HG03354 (cell line): ENCODE data around the gene FGGY.

Experiments
- ATAC-seq: cut with Tn5 transposase; IDR thresholded peaks from one replicate; pipeline ENCODE4 v1.9.1; 2021; ENCODE audit warnings: mild to moderate bottlenecking; ENCODE audit not compliant: unreplicated experiment, poor library complexity, severe bottlenecking

The FGGY gene

GRCh38 chr1:59427784-59428183 lies 130.9 kb downstream of the FGGY start:
- ATAC-seq, result no peak

GRCh38 chr1:59428828-59429227 lies 131.9 kb downstream of the FGGY start:
- no peak for ATAC-seq

GRCh38 chr1:59429656-59430055 lies 132.8 kb downstream of the FGGY start:
- ATAC-seq, result no peak

- no peak for ATAC-seq
These were observed 134.8 kb downstream of the FGGY start for GRCh38 chr1:59431566-59432294.

GRCh38 chr1:59432531-59433439 lies 135.9 kb downstream of the FGGY start:
- ATAC-seq, result peak; percentile 96

GRCh38 chr1:59433440-59433813 lies 136.5 kb downstream of the FGGY start:
- no peak for ATAC-seq

- no peak for ATAC-seq
These were observed 137.4 kb downstream of the FGGY start for GRCh38 chr1:59434336-59434735.

GRCh38 chr1:59436637-59437036 lies 139.7 kb downstream of the FGGY start:
- ATAC-seq, result no peak

- no peak for ATAC-seq
These were observed 141.2 kb downstream of the FGGY start for GRCh38 chr1:59438058-59438560.

GRCh38 chr1:59442492-59442891 lies 145.6 kb downstream of the FGGY start:
- ATAC-seq, result no peak

GRCh38 chr1:59443310-59443709 lies 146.4 kb downstream of the FGGY start:
- ATAC-seq, result no peak

GRCh38 chr1:59444520-59444919 lies 147.6 kb downstream of the FGGY start:
- ATAC-seq, result no peak

- no peak for ATAC-seq
These were observed 148.1 kb downstream of the FGGY start for GRCh38 chr1:59445040-59445439.

- no peak for ATAC-seq
These were observed 149.5 kb downstream of the FGGY start for GRCh38 chr1:59446257-59446901.

GRCh38 chr1:59452026-59452425 lies 155.1 kb downstream of the FGGY start:
- ATAC-seq, result no peak

GRCh38 chr1:59452559-59452958 lies 155.7 kb downstream of the FGGY start:
- ATAC-seq, result no peak

- no peak for ATAC-seq
These were observed 156.5 kb downstream of the FGGY start for GRCh38 chr1:59453297-59453968.

GRCh38 chr1:59455206-59455605 lies 158.3 kb downstream of the FGGY start:
- no peak for ATAC-seq

GRCh38 chr1:59457786-59458185 lies 160.9 kb downstream of the FGGY start:
- no peak for ATAC-seq

- no peak for ATAC-seq
These were observed 162.0 kb downstream of the FGGY start for GRCh38 chr1:59458884-59459283.
